IMR-90 (cell line): ENCODE measurements around the gene SPP2.

Experiments used
- CEBPB ChIP-seq: IDR thresholded peaks from 2 replicates; pipeline ENCODE4 v1.6.1; 2012; ENCODE audit warnings: low read depth, low read length, improper control_type of control experiment
- CHD1 ChIP-seq: IDR thresholded peaks from 2 replicates; pipeline ENCODE4 v1.6.1; 2012; ENCODE audit warnings: low read depth, low read length, improper control_type of control experiment
- CTCF ChIP-seq: conservative IDR thresholded peaks from 2 replicates; pipeline ENCODE4 v1.5.1; 2012; ENCODE audit warnings: mild to moderate bottlenecking, low read depth, low read length, improper control_type of control experiment
- MXI1 ChIP-seq: IDR thresholded peaks from 2 replicates; pipeline ENCODE4 v1.6.1; 2012; ENCODE audit warnings: low read depth, mild to moderate bottlenecking, low read length, moderate library complexity, borderline replicate concordance
- POLR2A ChIP-seq: IDR thresholded peaks from 2 replicates; pipeline ENCODE4 v1.6.1; 2012; ENCODE audit warnings: mild to moderate bottlenecking, low read depth, low read length
- RAD21 ChIP-seq: IDR thresholded peaks from 2 replicates; pipeline ENCODE4 v1.6.1; 2012; ENCODE audit warnings: low read length, improper control_type of control experiment
- RFX5 ChIP-seq: IDR thresholded peaks from 2 replicates; pipeline ENCODE4 v1.8.0; 2012; ENCODE audit warnings: low read depth, mild to moderate bottlenecking, low read length, moderate library complexity

GRCh38 chr2:234083572-234084348 lies 33.3 kb downstream of the SPP2 start:
- TF ChIP-seq CTCF (no peak), POLR2A (no peak), RAD21 (no peak), MXI1 (no peak), RFX5 (no peak), CEBPB (no peak), CHD1 (no peak)
